SIG-M5 treated with dmso at 0.1 percent for 504 hours (cell line): ENCODE measurements around the gene FBLN1.
A peak's percentile ranks its signal among the peaks of the same experiment; 100 is the strongest.
"Not testable (repeated sequence)": the region's sequence is repeated elsewhere in the genome, so short reads cannot be mapped to it uniquely, and the experiment has no call there.

Experiments used
- DNase-seq: peaks from one replicate; lab custom pipeline; 2025; ENCODE audit not compliant: unreplicated experiment; lab: John Stamatoyannopoulos, UW

Gene FBLN1

DNA sequence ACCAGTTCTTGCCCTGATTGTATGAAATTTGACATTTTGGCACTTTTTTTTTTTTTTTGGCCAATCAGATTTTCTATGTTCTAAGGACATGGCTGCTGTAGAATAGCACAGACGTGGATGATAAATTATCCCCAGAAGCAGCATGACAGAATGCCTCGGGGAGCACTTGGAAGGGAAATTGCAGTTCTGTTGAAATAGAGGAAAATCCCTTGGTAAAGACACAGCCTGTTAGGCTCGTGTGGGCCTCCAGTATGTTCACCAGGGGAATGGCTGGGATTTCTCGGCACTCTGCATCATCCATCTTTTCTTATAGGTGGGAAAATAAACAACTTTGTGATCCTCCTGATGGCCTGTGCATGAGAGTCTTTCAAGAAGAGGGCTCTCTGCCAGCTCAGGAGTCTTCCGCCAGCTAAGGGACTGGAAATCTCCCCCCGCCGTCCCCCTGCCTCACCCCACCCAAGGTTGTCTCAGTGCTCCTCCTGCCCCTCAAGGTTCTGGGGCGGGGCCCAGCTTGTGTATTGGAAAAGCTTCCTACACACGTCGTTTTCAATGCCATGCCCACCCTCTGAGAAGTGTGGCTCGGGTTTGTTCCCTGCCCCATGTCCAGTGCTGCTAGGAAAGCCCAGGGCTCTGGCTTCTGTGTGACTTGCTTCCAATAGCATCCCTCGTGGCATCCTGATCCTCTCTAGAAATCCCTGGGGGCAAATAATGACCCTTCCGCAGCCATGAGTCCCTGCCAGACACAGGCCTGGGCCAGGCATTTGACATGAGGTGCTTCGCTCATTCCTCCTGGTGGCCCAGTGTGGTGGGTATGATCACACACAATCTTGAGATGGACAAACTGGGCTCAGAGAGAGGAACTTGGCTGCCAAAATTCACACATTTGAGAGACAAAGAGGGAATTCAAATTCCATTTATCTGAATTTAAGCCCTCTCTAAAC is 98.4 kb downstream of the FBLN1 start:
- no peak for DNase-seq

DNA sequence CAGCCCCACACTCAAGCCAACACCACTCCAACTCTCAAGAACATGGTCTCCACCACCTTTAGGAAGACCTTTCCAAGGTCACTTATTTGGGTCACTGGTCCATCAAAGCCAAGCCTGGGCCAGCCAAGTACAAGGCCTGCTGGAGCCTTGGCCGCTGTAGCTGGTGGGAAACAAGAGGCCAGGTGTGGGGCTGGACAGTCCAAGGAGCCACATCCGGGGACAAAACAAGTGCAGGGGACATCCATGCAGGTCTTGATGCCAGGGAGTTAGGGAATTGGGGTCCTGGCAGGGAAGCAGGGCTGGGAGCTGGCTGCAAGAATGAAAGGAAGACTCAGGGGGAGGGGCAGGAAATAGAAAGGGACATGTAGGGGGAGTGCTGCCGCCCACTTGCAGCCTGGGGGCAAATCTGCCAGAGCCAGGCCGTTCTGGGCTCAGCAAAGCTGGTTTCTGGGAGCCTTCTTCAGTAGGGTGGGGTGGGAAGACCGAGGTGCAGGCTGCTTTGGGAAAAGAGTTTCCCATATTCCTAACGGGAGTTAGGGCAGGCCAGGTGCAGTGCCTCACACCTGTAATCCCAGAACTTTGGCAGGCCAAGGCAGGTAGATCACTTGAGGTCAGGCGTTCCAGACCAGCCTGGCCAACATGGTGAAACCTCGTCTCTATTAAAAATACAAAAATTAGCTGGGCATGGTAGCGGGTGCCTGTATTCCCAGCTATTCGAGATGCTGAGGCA is 99.5 kb downstream of the FBLN1 start:
- DNase-seq: no peak

DNA sequence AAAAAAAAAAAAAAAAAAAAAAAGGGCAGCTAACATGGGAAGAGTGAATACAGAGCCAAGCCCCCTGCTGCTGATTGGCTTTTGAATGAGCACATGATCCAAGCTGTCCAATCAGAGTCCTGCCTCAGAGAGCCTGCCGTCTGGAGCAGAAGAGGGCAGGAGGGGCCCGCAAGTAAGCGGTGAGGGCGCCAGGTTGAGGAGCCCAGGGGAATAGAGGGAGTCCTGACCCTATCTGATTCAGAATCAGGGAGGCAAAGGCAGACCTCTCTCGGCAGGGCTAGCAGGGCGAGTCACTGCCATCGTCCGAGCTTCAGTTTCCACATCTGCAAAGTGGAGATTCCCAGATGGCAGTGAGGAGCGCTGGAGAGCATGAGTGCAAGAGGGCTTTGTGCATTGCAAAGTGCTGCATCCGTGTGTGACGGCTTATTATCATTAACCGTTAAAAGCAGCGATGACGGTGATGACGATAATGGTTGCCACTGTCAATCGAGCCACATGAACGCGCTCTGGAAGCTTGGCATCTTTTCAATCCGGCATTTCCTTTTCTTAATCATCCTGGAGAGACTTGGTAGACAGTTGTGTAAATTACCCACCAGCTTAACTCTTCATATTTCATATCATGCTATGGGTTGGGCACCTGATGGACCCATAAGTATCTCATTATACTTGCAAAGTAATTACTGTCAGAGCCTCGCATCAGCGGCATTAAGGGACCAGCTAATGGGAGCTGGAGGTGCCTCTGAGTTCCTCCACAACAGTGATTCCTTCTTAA is 100.3 kb downstream of the FBLN1 start:
- no peak for DNase-seq

DNA sequence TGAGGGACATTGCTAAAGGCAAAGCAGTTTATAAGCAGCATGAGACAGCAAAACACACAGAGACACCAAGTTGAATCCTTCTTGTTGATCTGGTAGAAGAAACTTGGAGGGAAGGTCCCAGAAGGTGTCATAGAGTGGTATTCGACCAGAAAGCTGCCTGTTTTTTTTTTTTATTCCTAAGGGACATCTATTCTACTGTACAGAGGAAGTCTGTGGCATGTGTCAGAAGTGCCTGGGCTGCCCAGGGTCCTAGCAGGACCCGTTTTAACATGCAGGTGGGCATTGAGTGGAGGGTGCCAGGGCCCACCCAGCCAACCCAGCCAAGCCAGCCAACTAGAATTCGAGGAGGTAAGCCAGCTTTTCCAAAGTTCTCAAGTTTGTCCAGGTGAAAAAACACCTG is 100.9 kb downstream of the FBLN1 start:
- DNase-seq: no peak

GRCh38 chr22:45608045-45608444 is 105.4 kb downstream of the FBLN1 start:
- not testable (repeated sequence) for DNase-seq

- no peak for DNase-seq
Observed at GRCh38 chr22:45608763-45609180, 106.1 kb downstream of the FBLN1 start.

- DNase-seq: no peak
Observed at GRCh38 chr22:45612451-45612901, 109.8 kb downstream of the FBLN1 start.

GRCh38 chr22:45612940-45613339 is 110.3 kb downstream of the FBLN1 start:
- no peak for DNase-seq

GRCh38 chr22:45615364-45615763 is 112.7 kb downstream of the FBLN1 start:
- DNase-seq: no peak

DNA sequence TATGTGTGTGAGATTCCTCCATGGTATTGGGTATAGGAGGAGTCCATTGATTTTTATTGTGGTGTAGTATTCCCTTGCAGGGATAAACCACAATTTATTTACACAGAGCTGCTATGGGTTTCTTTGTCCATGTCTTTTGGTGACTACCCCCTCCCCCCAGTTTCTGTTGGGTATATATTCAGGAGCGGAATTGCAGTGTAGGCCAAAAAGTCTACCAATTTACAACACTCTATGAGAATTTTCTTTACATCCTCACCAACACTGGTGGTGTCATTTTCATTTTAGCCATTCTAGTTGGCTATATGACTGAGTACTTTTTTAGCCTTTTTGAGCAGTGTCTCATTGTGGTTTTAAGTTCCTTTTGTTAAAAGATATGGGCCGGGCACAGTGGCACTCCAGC is 113.7 kb downstream of the FBLN1 start:
- DNase-seq: no peak

DNA sequence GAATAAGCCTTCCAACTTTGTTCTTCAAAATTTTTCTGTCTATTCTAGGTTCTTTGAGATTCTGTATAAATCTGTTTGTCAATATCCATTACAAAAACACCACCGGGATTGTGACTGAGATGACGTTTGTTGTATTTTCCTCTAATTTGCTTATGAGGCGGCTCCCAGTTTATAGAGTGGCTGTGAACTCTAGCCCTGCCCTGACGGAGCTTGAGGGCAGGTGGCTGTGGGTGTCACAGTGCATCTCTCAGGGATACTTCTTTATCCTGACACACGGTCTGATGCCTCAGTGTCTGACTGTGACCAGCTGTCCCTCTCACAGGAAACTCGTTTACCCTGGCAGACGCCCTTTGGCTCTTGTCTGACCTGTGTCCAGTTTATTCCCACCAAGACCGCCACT is 115.3 kb downstream of the FBLN1 start:
- DNase-seq: no peak

DNA sequence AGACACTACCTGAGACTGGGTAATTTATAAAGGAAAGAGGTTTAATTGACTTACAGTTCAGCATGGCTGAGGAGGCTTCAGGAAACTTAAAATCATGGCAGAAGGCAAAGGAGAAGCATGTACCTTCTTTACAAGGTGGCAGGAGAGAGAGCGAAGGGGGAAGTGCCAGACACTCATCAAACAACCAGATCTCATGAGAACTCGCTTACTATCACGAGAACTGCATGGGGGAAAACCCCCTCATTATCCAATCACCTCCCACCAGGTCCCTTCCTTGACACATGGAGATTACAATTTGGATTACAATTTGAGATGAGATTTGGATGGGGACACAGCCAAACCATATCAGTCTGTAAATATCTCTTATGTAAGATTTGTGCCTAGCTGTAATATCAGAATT is 118.0 kb downstream of the FBLN1 start:
- no peak for DNase-seq

- DNase-seq: no peak
Observed at GRCh38 chr22:45621836-45622600, 119.3 kb downstream of the FBLN1 start.

GRCh38 chr22:45623464-45624145 is 120.9 kb downstream of the FBLN1 start:
- peak; percentile 7 for DNase-seq

DNA sequence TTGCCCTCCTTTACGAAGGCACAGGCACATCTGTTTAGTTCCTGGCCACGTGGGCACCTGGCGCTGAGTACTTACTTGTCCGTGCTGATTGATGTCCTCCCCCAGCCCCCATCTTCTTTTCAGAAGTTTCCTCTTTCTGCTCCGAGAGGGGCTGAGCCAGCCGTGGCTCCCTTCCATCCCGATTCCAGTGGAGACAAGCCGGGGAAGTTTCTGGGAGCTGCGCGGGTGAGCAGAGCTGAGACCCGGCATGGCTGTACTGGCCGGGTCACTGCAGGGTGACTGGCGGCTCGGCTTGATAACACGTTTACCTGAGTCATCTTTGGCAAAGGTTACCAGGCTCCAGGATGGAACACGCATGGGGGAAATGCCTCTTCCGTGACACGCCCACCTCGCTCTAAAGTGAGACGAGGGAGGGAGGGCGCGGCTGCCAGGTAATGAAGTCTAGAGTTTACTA is 123.5 kb downstream of the FBLN1 start:
- no peak for DNase-seq

DNA sequence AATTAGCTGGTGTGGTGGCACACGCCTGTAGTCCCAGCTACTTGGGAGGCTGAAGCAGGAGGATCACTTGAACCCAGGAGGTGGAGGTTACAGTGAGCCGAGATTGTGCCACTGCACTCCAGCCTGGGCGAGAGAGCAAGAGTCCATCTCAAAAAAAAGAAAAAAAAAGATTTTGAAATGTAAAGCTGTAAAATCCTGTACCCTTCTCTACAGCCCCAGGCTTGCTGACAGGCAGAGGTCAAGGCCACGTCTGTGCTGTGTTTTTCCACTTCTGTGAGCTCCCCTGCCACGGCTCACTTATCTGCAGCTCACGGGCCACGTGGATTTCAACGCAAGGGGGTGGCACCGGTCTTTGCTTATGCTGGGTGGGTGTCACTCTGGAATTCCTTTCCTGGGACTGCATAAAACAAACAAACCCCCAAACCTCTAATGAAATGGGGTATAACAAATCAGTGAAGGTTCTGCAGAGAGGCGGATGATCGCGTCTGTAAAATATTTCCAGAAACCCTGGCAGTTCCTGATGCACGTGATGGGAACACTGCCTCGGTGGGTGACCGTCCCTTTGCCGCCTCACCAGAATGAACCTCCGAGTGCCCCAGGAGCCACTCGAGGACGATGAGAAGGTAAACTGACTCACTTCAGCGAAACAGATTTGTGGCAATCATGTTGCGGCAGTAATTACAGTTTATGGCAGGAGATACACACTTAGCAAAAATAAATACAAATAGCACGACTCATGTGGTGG is 125.0 kb downstream of the FBLN1 start:
- DNase-seq: no peak

DNA sequence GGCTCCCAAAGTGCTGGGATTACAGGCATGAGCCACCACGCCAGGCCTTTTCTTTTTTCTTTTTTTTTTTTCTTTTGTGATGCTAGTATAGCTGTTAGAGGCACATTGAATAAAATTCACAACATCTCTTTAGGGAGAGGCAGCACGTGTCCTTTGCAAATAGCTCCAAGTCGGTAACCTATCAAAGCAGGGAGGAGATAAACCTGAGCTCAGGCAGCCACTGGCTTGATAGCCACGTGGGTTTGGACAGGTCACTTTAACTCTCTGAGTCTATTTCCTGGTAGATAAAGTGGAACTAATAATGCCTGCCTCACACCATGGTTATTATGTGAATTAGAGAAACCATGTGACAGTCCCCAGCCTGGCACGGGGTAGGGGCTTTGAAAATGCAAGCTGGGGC is 125.8 kb downstream of the FBLN1 start:
- no peak for DNase-seq

DNA sequence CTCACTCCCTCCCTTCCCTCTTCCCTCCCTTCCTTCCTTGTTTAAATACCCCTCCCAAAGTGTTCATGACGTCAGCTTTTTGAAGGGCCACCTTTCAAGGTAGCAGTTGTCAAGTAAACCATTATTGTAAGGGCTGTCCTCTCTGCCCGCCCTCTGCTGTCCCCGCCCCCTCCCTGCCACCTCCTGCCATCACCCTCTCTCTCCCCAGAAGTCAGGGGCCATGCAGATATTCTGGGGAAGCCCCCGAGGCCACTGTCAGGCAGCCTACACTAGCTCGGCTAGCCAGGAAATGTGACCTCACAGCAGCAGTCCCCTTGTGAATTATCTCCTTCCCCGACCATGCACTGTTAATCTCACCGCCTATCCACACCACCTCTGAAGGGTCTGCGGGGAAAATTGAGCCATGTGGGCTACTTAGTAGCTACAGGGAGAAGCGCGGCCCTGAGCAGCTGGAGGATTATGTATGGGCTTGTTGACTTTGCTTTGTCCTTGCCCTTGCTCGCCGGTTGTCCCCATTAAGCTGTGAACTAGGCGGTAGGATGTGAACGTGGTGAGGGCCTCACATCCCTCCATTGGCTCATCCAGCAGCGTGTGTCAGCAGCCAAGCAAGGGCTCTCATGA is 126.9 kb downstream of the FBLN1 start:
- DNase-seq: no peak

DNA sequence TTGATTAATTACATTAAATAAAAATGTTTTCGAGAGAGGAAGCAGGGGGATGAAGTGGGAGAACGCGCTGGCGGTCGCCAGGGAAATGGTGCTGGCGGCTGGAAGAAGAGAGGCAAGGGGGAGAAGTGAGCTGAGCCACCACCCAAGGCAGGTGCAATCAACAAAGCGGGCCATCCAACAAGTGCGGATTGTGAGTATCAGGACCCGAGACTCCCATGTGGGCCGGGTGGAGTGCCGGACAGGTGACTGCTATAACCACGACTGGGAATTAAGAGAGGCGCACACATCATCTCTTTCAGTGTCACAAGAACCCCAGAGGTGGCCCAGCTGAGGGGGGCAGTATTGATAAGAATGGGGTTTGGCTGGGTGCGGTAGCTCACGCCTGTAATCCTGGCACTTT is 127.8 kb downstream of the FBLN1 start:
- no peak for DNase-seq
